Body of pancreas (tissue), 4 donors: ENCODE data around the gene COL23A1.

Experiments used
- CTCF ChIP-seq, 7 experiments: fragments of 450-650 bp in 4 of 7; fragments of 200-600 bp in 3 of 7; sonication (generic) in 3 of 7; IDR thresholded peaks; one replicate each; pipeline ENCODE4 v1.5.1; 2016 to 2019; ENCODE audit warnings: antibody characterized with exemption in 7 of 7
- POLR2A ChIP-seq, 3 donors: fragments of 450-650 bp; IDR thresholded peaks; one replicate each; pipeline ENCODE4 v1.6.1; 2016; ENCODE audit warnings: antibody characterized with exemption in 3 of 3, mild to moderate bottlenecking in 2 of 3

DNA sequence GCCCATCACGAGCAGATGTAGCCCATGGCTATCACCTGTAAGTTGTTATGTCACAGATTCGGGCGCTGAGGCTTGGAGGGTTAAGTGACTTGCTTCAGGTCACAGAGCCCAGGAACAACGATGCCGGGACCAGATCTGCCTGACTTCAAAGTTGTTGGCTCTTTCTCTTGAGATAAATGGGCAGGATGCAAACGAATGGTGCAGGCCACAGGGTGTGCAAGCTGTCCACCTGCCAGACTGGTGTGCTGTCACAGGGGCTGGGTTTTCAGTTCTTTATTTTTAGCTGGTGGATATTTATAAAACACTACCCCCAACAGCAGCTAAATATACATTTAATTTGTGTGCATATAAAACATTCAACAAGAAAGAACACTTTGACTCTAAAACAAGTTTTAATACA lies 339.9 kb downstream of the COL23A1 start:
- TF ChIP-seq CTCF (IDR thresholded peaks at IDR 0.05) (no peak), POLR2A (IDR thresholded peaks at IDR 0.05) (no peak)
